ENCODE results near the gene UNC13B.

The UNC13B gene

GRCh38 chr9:35161713-35162604 lies at the start of gene UNC13B:
TSS of gene UNC13B (plus strand) at chr9:35162009. CDS start at chr9:35162284, 275 bp downstream.
- H3K4me1 Mint-ChIP-seq = peaks cover 14% of the 10 kb centered on the region
- no peak within 1 kb of the TSS for H3K27ac Mint-ChIP-seq (ENCODE audit: low read depth)

GRCh38 chr9:35112257-35113020 lies 49.4 kb upstream of the UNC13B start:
- Mint-ChIP-seq H3K36me3 (ENCODE audit: insufficient read depth) (peaks cover 17% of the 10 kb centered on the region), H3K27me3 (no peaks in the 10 kb centered on the region), H3K4me3 (peak overlapping the region; percentile 72), H3K9me3 (no peaks in the 10 kb centered on the region), H3K4me1 (peaks cover 73% of the 10 kb centered on the region), H3K27ac (ENCODE audit: low read depth) (peak overlapping the region; percentile 71)
- no peak for ATAC-seq (replicated peaks; ENCODE audit: extremely low read depth, poor library complexity, severe bottlenecking)
- no peak for DNase-seq (ENCODE audit: low spot score in 2 of 2)

More at GRCh38 chr9:35161713-35162604, at the start of gene UNC13B:
- H3K27me3 Mint-ChIP-seq = no peaks in the 10 kb centered on the region
- H3K9me3 Mint-ChIP-seq = no peaks in the 10 kb centered on the region
- peak within 1 kb of the TSS; percentile 89 for H3K4me3 Mint-ChIP-seq
- peaks cover 6% of the 10 kb centered on the region for H3K36me3 Mint-ChIP-seq (ENCODE audit: insufficient read depth)
- peak; percentile 20 to 37 for DNase-seq (ENCODE audit: low spot score in 2 of 2)
- ATAC-seq (replicated peaks; ENCODE audit: extremely low read depth, poor library complexity, severe bottlenecking) = peak; percentile 61

GRCh38 chr9:35114113-35114839 lies 47.5 kb upstream of the UNC13B start:
- no peaks in the 10 kb centered on the region for H3K27me3 Mint-ChIP-seq
- H3K36me3 Mint-ChIP-seq (ENCODE audit: insufficient read depth) = peaks cover 10% of the 10 kb centered on the region
- H3K27ac Mint-ChIP-seq (ENCODE audit: low read depth) = peak overlapping the region; percentile 94
- DNase-seq (ENCODE audit: low spot score in 2 of 2) = peak in 1 of 2 donors; percentile 47
- peak overlapping the region; percentile 88 for H3K4me3 Mint-ChIP-seq
- H3K9me3 Mint-ChIP-seq = no peaks in the 10 kb centered on the region
- peaks cover 65% of the 10 kb centered on the region for H3K4me1 Mint-ChIP-seq
- peak; percentile 1 for ATAC-seq (replicated peaks; ENCODE audit: extremely low read depth, poor library complexity, severe bottlenecking)

- peak overlapping the region; percentile 94 for H3K27ac Mint-ChIP-seq (ENCODE audit: low read depth)
- peak in 1 of 2 donors; percentile 34 for DNase-seq (ENCODE audit: low spot score in 2 of 2)
- no peak for ATAC-seq (replicated peaks; ENCODE audit: extremely low read depth, poor library complexity, severe bottlenecking)
- H3K4me1 Mint-ChIP-seq = peaks cover 57% of the 10 kb centered on the region
- no peaks in the 10 kb centered on the region for H3K9me3 Mint-ChIP-seq
- H3K27me3 Mint-ChIP-seq = no peaks in the 10 kb centered on the region
- H3K4me3 Mint-ChIP-seq = peak overlapping the region; percentile 88
- peaks cover 10% of the 10 kb centered on the region for H3K36me3 Mint-ChIP-seq (ENCODE audit: insufficient read depth)
Measured at GRCh38 chr9:35114840-35115628, 46.8 kb upstream of the UNC13B start.

- peaks cover 6% of the 10 kb centered on the region for H3K27me3 Mint-ChIP-seq
- peak within 1 kb of the TSS; percentile 88 for H3K4me3 Mint-ChIP-seq
- ATAC-seq (replicated peaks; ENCODE audit: extremely low read depth, poor library complexity, severe bottlenecking) (peak; percentile 75), DNase-seq (ENCODE audit: low spot score in 2 of 2) (peak; percentile 83 to 88)
- H3K9me3 Mint-ChIP-seq = no peaks in the 10 kb centered on the region
- peak within 1 kb of the TSS; percentile 94 for H3K27ac Mint-ChIP-seq (ENCODE audit: low read depth)
- peaks cover 48% of the 10 kb centered on the region for H3K4me1 Mint-ChIP-seq
- peaks cover 9% of the 10 kb centered on the region for H3K36me3 Mint-ChIP-seq (ENCODE audit: insufficient read depth)
Measured at GRCh38 chr9:35115680-35116538, 45.9 kb upstream of the UNC13B start, which contains the start of gene ATOSB. TSS of gene ATOSB (minus strand) at chr9:35115862. CDS start at chr9:35108274, 7,588 bp downstream.

- Mint-ChIP-seq H3K4me1 (peaks cover 44% of the 10 kb centered on the region), H3K27ac (ENCODE audit: low read depth) (peak overlapping the region; percentile 94), H3K4me3 (peak overlapping the region; percentile 88), H3K27me3 (peaks cover 12% of the 10 kb centered on the region), H3K9me3 (no peaks in the 10 kb centered on the region), H3K36me3 (ENCODE audit: insufficient read depth) (peaks cover 8% of the 10 kb centered on the region)
- no peak for DNase-seq (ENCODE audit: low spot score in 2 of 2)
- no peak for ATAC-seq (replicated peaks; ENCODE audit: extremely low read depth, poor library complexity, severe bottlenecking)
Measured at GRCh38 chr9:35116539-35116897, 45.3 kb upstream of the UNC13B start.

GRCh38 chr9:35116898-35117551 lies 44.8 kb upstream of the UNC13B start:
- peak overlapping the region; percentile 88 for H3K4me3 Mint-ChIP-seq
- H3K27ac Mint-ChIP-seq (ENCODE audit: low read depth) = peak overlapping the region; percentile 94
- peaks cover 39% of the 10 kb centered on the region for H3K4me1 Mint-ChIP-seq
- peaks cover 15% of the 10 kb centered on the region for H3K27me3 Mint-ChIP-seq
- peak; percentile 79 to 83 for DNase-seq (ENCODE audit: low spot score in 2 of 2)
- H3K36me3 Mint-ChIP-seq (ENCODE audit: insufficient read depth) = peaks cover 7% of the 10 kb centered on the region
- no peaks in the 10 kb centered on the region for H3K9me3 Mint-ChIP-seq
- peak; percentile 75 for ATAC-seq (replicated peaks; ENCODE audit: extremely low read depth, poor library complexity, severe bottlenecking)

GRCh38 chr9:35134920-35135319 lies 26.9 kb upstream of the UNC13B start:
- no peak overlapping the region for H3K4me3 Mint-ChIP-seq
- ATAC-seq (replicated peaks; ENCODE audit: extremely low read depth, poor library complexity, severe bottlenecking) (no peak), DNase-seq (ENCODE audit: low spot score in 2 of 2) (no peak)
- no peaks in the 10 kb centered on the region for H3K9me3 Mint-ChIP-seq
- H3K36me3 Mint-ChIP-seq (ENCODE audit: insufficient read depth) = no peaks in the 10 kb centered on the region
- no peaks in the 10 kb centered on the region for H3K4me1 Mint-ChIP-seq
- no peak overlapping the region for H3K27ac Mint-ChIP-seq (ENCODE audit: low read depth)
- peaks cover 11% of the 10 kb centered on the region for H3K27me3 Mint-ChIP-seq

GRCh38 chr9:35135988-35136387 lies 25.8 kb upstream of the UNC13B start:
- H3K27ac Mint-ChIP-seq (ENCODE audit: low read depth) = no peak overlapping the region
- DNase-seq (ENCODE audit: low spot score in 2 of 2) (no peak), ATAC-seq (replicated peaks; ENCODE audit: extremely low read depth, poor library complexity, severe bottlenecking) (no peak)
- no peak overlapping the region for H3K4me3 Mint-ChIP-seq
- H3K27me3 Mint-ChIP-seq = peaks cover 11% of the 10 kb centered on the region
- no peaks in the 10 kb centered on the region for H3K4me1 Mint-ChIP-seq
- peaks cover 4% of the 10 kb centered on the region for H3K9me3 Mint-ChIP-seq
- no peaks in the 10 kb centered on the region for H3K36me3 Mint-ChIP-seq (ENCODE audit: insufficient read depth)

GRCh38 chr9:35136866-35137265 lies 24.9 kb upstream of the UNC13B start:
- H3K9me3 Mint-ChIP-seq = peaks cover 5% of the 10 kb centered on the region
- DNase-seq (ENCODE audit: low spot score in 2 of 2) (no peak), ATAC-seq (replicated peaks; ENCODE audit: extremely low read depth, poor library complexity, severe bottlenecking) (no peak)
- H3K4me1 Mint-ChIP-seq = no peaks in the 10 kb centered on the region
- H3K4me3 Mint-ChIP-seq = no peak overlapping the region
- H3K27me3 Mint-ChIP-seq = peaks cover 11% of the 10 kb centered on the region
- no peak overlapping the region for H3K27ac Mint-ChIP-seq (ENCODE audit: low read depth)
- no peaks in the 10 kb centered on the region for H3K36me3 Mint-ChIP-seq (ENCODE audit: insufficient read depth)

- Mint-ChIP-seq H3K27me3 (peaks cover 11% of the 10 kb centered on the region), H3K4me3 (no peak overlapping the region), H3K9me3 (peaks cover 5% of the 10 kb centered on the region), H3K27ac (ENCODE audit: low read depth) (no peak overlapping the region), H3K36me3 (ENCODE audit: insufficient read depth) (no peaks in the 10 kb centered on the region), H3K4me1 (no peaks in the 10 kb centered on the region)
- DNase-seq (ENCODE audit: low spot score in 2 of 2) (no peak), ATAC-seq (replicated peaks; ENCODE audit: extremely low read depth, poor library complexity, severe bottlenecking) (no peak)
Measured at GRCh38 chr9:35140093-35140492, 21.7 kb upstream of the UNC13B start.

Measured in central memory CD8-positive, alpha-beta T cell (primary cell).